CD4-positive, alpha-beta T cell treated with Interleukin-2 at 100 ng/mL for 4 hours (primary cell): Measurements from ENCODE around the gene SP4.
A peak's percentile ranks its signal among the peaks of the same experiment; 100 is the strongest.

Experiments
- DNase-seq: peaks from one replicate; pipeline ENCODE4 v3.0.0-alpha.2; 2020; ENCODE audit warnings: low spot score

SP4 gene

DNA sequence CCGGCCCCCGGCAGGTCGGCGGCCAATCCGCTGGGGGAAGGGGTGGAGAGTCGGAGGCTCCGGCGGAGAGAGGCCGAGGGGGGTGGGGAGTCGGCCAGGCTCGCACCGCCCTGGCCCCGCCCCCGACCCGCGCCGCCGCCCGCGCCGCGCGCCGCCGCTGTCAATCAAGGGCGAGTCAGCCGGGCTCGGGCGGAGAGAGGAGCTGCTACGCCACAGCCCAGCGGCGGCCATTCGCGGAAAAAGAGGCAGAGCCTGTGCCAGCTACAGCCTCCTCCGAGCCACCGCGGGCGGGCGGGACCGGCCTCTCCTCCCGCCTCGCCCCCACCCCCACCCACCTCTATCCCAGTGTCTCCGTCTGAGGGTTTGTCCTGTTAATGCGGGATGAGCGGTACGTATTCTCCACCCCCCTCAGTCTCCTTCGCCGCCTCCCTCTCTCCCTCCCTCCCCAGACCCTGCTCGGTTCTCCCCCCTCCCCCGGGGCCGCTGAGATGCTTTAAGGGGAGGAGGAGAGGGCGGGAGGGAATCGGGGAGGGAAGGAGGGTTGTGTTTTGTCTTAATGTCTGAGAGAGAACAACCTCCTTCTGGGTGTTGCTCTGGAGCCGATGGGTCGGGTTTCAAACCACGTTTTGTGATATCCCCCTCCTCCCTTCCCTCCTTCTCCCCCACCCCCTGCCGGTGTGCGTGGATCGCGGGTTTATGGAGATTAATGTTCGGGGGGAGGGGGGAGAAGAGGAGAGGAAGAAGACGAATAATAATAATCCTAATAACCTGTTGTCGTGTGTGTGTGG, at the start of gene SP4:
TSS of gene SP4 (plus strand) at position 213 of the 788 bp plus-strand sequence. CDS start at position 382, 169 bp downstream.
- peak; percentile 96 for DNase-seq

GRCh38 chr7:21383227-21384220, 44.4 kb upstream of the SP4 start:
- peak; percentile 52 for DNase-seq

DNA sequence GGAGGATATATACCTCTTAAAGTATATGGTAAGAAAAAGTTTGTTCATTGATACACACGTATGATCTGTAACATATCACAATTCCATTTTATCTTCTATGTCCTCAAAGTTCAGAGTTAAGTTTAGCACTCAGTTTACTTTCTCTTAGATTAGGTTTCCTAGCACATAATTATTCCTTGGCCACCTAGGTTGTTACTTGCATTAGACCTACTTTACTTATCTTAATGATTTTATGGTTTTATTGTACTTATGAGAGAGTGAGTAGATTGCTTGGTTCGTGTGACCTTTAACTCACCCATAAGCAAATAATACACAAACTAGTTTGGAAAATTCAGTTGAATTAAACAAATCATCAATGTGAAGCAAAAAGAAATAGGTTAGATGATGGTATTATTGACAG, 33.9 kb upstream of the SP4 start:
- DNase-seq = no peak

DNA sequence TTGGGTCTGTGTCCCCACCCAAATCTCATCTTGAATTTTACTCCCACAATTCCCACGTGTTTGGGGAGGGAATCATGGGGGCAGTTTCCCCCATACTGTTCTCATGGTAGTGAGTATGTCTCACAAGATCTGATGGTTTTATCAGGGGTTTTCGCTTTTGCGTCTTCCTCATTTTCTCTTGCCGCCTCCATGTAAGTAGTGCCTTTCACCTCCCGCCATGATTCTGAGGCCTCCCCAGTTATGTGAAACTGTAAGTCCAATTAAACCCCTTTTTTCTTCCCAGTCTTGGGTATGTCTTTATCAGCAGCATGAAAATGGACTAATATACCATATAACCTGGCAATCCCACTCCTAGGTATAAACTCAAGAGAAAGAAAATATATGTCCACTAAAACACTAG, 25.9 kb upstream of the SP4 start:
- no peak for DNase-seq

DNA sequence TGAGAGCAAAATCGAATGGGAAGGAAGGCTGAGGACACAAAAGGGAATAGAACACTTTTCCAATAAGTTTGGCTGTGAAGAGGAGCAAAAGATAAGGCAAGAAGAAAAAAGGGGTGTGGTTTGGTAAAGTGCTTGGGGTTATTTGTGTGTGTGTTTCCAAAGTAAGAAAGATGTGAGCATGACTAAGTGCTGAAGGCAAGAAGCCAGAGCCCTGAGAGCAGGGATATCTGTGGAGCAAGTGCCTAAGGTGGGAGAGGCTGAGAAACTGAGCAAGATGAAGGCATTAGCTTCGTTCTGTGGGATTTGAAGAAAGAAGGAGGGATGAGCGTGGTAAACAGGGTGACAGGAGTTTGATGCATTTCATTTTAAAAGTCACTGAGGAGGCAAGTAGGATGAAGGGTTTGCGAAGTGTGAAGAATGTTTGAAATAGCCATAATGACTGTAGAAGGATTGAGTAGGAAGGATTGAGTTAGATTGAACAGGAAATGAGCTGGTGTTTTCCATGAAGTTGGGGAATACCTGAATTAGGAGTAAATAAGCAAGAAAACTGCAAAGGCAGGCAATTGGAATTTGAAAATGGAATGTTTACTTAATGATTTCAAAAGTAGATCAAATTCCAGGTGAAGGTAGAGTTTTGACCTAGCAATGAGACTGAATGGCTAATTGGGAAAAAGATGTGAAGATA, 19.9 kb upstream of the SP4 start:
- no peak for DNase-seq

GRCh38 chr7:21408481-21408820, 19.4 kb upstream of the SP4 start:
- DNase-seq = no peak

GRCh38 chr7:21412410-21412851, 15.5 kb upstream of the SP4 start:
- DNase-seq = peak; percentile 19

- DNase-seq = no peak
These were observed 14.9 kb upstream of the SP4 start for GRCh38 chr7:21412957-21413356.

DNA sequence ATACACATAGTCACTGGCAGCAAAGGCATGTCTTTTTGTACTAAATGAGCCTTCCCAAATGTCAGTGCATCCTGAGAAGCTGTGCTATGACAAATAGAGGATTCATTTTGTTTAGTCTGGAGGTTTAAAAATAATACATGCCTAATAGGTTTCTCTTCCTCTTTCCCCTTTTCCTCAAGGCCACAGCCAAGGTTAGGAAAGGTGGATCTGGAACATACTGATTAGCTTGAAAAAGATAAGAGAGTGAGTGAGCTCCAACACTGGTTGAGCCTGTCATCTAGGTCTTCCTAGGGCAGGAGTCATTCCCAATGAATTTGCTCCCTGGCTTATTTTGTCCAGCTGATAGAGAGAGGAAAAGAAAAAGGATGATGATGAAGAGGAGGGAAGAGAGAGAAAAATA, 14.4 kb upstream of the SP4 start:
- DNase-seq = no peak

- no peak for DNase-seq
These were observed 13.0 kb upstream of the SP4 start for GRCh38 chr7:21414795-21415393.

- no peak for DNase-seq
These were observed 10.2 kb upstream of the SP4 start for GRCh38 chr7:21417647-21418046.

DNA sequence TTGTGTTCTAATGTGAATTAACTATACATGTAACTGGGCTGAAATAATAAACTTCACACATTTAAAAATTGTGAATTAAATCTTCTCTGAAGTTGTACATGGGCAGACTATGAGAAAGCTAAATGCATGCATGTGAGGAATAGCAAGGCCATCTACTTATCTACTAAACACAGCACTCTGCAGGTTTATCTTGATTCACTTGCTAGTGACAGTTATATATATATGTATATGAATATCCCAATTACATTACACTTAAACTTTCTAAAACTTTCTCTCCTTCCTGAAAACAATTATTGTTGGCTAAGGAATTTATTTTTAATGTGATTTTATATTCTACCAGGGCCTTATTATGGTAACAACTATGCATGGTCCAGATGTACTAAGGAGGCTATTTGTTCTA, 5.1 kb upstream of the SP4 start:
- DNase-seq = no peak

DNA sequence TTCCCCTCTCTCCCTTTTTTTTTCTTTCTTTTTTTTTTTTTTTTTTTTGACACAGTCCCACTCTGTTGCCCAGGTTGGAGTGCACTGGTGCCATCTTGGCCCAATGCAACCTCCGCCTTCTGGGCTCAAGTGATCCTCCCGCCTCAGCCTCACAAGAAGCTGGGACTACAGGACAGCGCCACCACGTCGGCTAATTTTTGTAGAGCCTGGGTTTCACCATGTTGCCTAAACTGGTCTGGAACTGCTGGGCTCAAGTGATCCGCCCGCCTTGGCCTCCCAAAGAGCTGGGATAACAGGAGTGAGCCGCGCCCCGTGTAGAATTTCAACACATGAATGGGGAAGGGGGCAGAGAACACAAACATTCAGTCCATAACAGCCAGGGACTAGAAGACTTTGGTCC, 2.6 kb upstream of the SP4 start:
- no peak for DNase-seq

- no peak for DNase-seq
These were observed 1.3 kb upstream of the SP4 start for GRCh38 chr7:21426286-21427181.

- peak; percentile 99 for DNase-seq
These were observed 557 bp upstream of the SP4 start for GRCh38 chr7:21427182-21427870.

GRCh38 chr7:21428659-21428941, 717 bp downstream of the SP4 start:
- no peak for DNase-seq

GRCh38 chr7:21429021-21429420, 1.1 kb downstream of the SP4 start:
- no peak for DNase-seq

DNA sequence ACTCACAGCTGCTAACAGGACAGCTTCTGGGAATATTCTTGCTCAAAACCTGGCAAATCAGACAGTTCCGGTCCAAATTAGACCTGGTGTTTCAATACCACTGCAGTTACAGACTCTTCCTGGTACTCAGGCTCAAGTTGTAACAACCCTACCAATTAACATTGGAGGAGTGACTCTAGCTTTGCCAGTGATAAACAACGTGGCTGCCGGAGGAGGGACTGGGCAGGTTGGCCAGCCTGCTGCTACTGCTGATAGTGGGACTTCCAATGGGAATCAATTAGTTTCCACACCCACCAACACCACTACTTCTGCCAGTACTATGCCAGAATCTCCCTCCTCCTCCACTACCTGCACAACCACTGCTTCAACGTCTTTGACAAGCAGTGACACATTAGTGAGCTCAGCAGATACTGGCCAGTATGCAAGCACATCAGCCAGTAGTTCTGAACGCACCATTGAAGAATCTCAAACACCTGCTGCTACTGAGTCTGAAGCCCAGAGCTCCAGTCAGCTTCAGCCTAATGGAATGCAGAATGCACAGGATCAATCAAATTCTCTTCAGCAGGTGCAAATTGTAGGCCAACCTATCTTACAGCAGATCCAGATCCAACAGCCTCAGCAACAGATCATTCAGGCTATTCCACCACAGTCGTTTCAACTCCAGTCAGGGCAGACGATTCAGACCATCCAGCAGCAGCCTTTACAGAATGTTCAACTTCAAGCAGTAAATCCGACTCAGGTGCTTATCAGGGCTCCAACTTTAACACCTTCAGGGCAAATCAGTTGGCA, 2.1 kb downstream of the SP4 start:
- DNase-seq = no peak

DNA sequence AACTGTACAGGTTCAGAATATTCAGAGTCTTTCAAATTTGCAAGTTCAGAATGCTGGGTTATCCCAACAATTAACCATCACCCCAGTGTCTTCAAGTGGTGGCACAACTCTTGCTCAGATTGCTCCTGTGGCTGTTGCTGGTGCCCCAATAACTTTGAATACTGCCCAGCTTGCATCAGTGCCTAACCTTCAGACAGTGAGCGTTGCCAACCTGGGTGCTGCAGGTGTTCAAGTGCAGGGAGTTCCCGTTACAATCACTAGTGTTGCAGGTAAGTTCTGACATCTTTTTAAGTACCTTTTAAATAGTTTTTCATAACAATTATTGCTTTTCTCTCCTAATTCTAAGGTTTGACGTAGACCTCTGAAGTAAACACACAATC, 2.7 kb downstream of the SP4 start:
- no peak for DNase-seq
